K562 treated with DMSO at 1 percent for 24 hours (cell line): ENCODE measurements around the gene TBX22. TPM values are rescaled to one million over a fixed set of nuclear protein-coding genes. Genes with fewer than 3 reads are reported as not detected.

Experiments used
- total RNA-seq: library from RNA; unstranded; fragments of 300-600 nt; gene quantifications from 2 replicates; pipeline ENCODE4 v1.2.3, GENCODE V29; 2022; ENCODE audit warnings: low read depth; ENCODE audit not compliant: insufficient read depth

Gene TBX22
- not detected in 2 replicates for total RNA-seq

GRCh38 chrX:80014141-80014940 lies at the start of gene TBX22:
TSS of gene TBX22 (plus strand) at chrX:80014753. CDS start at chrX:80022270, 7,517 bp downstream.

